Activated CD4-positive, alpha-beta T cell treated with anti-CD3 and anti-CD28 coated beads, Interleukin-2, amount 10 ng/mL, durations not matched to agents 7 days and 5 days (primary cell): ENCODE results near the gene ZFR. TPM values are rescaled to one million over a fixed set of nuclear protein-coding genes. Genes with fewer than 3 reads are reported as not detected.

Experiments
- CTCF ChIA-PET: fragments of 350-600 bp; sonication (Branson Sonifier 250); formaldehyde crosslinking; loops from one replicate; lab custom pipeline; 2021; ENCODE audit warnings: antibody characterized with exemption; lab: Charles Lee
- POLR2A ChIA-PET: fragments of 350-600 bp; sonication (Branson Sonifier 250); formaldehyde crosslinking; loops from one replicate; lab custom pipeline; 2021; ENCODE audit warnings: antibody characterized with exemption; lab: Charles Lee
- DNase-seq: peaks from one replicate; pipeline ENCODE4 v3.0.0-alpha.2; 2020
- H3K27ac Mint-ChIP-seq: one replicate; pipeline ENCODE4 v1.8.0; 2021; ENCODE audit warnings: mild to moderate bottlenecking, moderate library complexity, mixed read lengths
- H3K27me3 Mint-ChIP-seq: one replicate; pipeline ENCODE4 v1.8.0; 2021; ENCODE audit warnings: mixed read lengths
- H3K36me3 Mint-ChIP-seq: one replicate; pipeline ENCODE4 v1.8.0; 2021; ENCODE audit warnings: low read depth, mixed read lengths
- H3K4me1 Mint-ChIP-seq: one replicate; pipeline ENCODE4 v1.8.0; 2021; ENCODE audit warnings: mixed read lengths
- H3K4me3 Mint-ChIP-seq: one replicate; pipeline ENCODE4 v1.8.0; 2021; ENCODE audit warnings: mild to moderate bottlenecking, moderate library complexity, mixed read lengths
- H3K9me3 Mint-ChIP-seq: one replicate; pipeline ENCODE4 v1.8.0; 2021; ENCODE audit warnings: mixed read lengths
- total RNA-seq, 2 experiments: library from RNA; stranded (reverse); gene quantifications; one replicate each; pipeline ENCODE4 v1.2.3, GENCODE V29; 2021

ZFR gene
- total RNA-seq, result 10 to 100 TPM; 46.6 to 52.1 TPM

GRCh38 chr5:32444431-32445286, at the start of gene ZFR:
Gene ZFR, minus strand, starts transcription at chr5:32444740. Its CDS starts 82 bp downstream, at chr5:32444658.
- DNase-seq, result peak; percentile 94
- Mint-ChIP-seq H3K36me3 (peaks cover 21% of the 10 kb centered on the region), H3K4me1 (peaks cover 33% of the 10 kb centered on the region), H3K9me3 (peaks cover 3% of the 10 kb centered on the region), H3K4me3 (peak within 1 kb of the TSS; percentile 91), H3K27ac (peak within 1 kb of the TSS; percentile 96), H3K27me3 (peaks cover 8% of the 10 kb centered on the region)
- ChIA-PET CTCF (interaction anchor here (0.7 to 1.4 kb wide), 3 partner anchors 10 to 114 kb away, joined by 3 to 4 read pairs (median 3); no protein-coding TSS in a partner anchor), POLR2A (no interaction called here)

DNA sequence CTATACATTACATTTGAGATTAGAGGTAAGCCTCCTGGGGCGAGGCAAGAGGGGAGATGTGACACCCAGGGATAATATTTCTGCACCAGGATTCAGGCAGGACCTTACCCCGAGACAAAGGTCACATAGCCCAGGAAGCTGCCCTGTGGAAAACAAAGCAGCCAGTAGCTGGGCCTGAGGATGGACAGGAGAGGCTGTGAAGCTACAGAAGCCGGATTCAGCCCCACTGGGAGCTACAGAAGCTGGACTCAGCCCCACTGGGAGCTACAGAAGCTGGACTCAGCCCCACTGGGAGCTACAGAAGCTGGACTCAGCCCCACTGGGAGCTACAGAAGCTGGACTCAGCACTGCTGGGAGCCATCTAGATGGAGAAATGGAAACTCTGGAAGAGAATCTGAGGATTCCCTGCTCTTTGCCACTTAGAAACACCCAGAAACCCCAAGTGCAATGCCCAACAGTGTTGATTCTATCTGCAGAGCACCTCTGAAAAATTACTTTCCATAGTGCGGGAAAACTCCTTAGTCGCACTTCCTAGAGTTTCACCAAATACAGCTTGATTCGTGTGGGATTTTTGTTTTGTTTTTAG, 46.5 kb upstream of the ZFR start:
- POLR2A ChIA-PET, result no interaction called here
- CTCF ChIA-PET, result interaction anchor here (1.4 to 5.0 kb wide), 4 partner anchors 14 to 130 kb away, joined by 4 to 51 read pairs (median 12); partner anchors contain the start of gene SUB1
- H3K27me3 Mint-ChIP-seq, result no peaks in the 10 kb centered on the region
- H3K9me3 Mint-ChIP-seq, result no peaks in the 10 kb centered on the region
- H3K4me3 Mint-ChIP-seq, result no peak overlapping the region
- no peak overlapping the region for H3K27ac Mint-ChIP-seq
- no peak for DNase-seq
- peaks cover 2% of the 10 kb centered on the region for H3K4me1 Mint-ChIP-seq
- no peaks in the 10 kb centered on the region for H3K36me3 Mint-ChIP-seq

GRCh38 chr5:32489791-32490562, 45.4 kb upstream of the ZFR start:
- CTCF ChIA-PET, result interaction anchor here (0.5 to 5.0 kb wide), 16 partner anchors 8 to 664 kb away, joined by 3 to 51 read pairs (median 4); partner anchors contain the start of gene SUB1
- peak; percentile 78 for DNase-seq
- Mint-ChIP-seq H3K4me1 (peaks cover 2% of the 10 kb centered on the region), H3K27ac (no peak overlapping the region), H3K4me3 (no peak overlapping the region), H3K9me3 (no peaks in the 10 kb centered on the region), H3K27me3 (no peaks in the 10 kb centered on the region), H3K36me3 (no peaks in the 10 kb centered on the region)
- POLR2A ChIA-PET, result interaction anchor here (0.6 to 1.4 kb wide), 2 partner anchors 76 to 100 kb away, joined by 4 to 6 read pairs; no protein-coding TSS in a partner anchor

DNA sequence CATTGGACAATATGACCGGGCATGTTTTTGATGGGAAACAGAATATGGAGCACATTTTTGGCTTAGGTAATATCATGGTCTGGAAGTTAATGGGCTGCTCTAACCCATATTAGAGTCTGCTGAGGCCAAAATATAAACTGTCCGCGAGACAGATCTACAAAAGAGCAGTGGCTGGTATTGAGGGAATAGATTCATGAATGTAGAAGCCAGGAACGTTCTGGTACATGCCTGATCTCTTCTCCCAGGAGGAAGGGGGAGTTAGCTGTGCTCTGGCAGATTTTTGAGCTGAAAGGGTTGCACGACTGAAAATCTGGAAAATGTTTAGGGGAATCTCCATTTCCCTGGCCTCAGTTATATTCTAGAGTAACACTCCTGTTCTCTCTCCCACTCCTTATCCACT, 42.9 kb upstream of the ZFR start:
- peaks cover 2% of the 10 kb centered on the region for H3K4me1 Mint-ChIP-seq
- no peak overlapping the region for H3K27ac Mint-ChIP-seq
- no peaks in the 10 kb centered on the region for H3K36me3 Mint-ChIP-seq
- H3K4me3 Mint-ChIP-seq, result no peak overlapping the region
- POLR2A ChIA-PET, result no interaction called here
- no peaks in the 10 kb centered on the region for H3K9me3 Mint-ChIP-seq
- no peak for DNase-seq
- CTCF ChIA-PET, result interaction anchor here (0.7 to 5.0 kb wide), 3 partner anchors 17 to 103 kb away, joined by 3 to 51 read pairs (median 20); partner anchors contain the start of gene SUB1
- H3K27me3 Mint-ChIP-seq, result no peaks in the 10 kb centered on the region

DNA sequence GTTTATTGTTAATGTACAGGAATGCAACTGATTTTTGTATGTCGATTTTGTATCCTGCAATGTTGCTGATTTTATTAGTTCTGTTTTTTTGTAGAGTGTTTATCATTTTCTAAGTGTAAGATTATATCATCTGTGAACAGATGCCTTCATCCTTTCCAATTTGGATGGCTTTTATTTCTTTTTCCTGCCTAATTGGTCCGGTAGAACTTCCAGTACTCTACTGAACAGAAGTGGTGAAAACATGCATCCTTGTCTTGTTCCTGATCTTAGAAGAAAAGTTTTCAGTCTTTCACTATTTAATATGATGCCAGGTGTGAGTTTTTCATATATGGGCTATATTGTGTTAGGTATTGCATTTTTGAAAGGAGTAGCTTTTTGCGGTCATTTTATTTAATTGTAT, 42.5 kb upstream of the ZFR start:
- Mint-ChIP-seq H3K4me3 (no peak overlapping the region), H3K27ac (no peak overlapping the region), H3K27me3 (no peaks in the 10 kb centered on the region), H3K9me3 (no peaks in the 10 kb centered on the region), H3K4me1 (peaks cover 2% of the 10 kb centered on the region), H3K36me3 (no peaks in the 10 kb centered on the region)
- CTCF ChIA-PET, result interaction anchor here (4.2 kb wide), 1 partner anchor 98 kb away, joined by 20 read pairs; the partner anchor contains the start of gene SUB1
- POLR2A ChIA-PET, result no interaction called here
- no peak for DNase-seq

GRCh38 chr5:32482193-32482592, 37.7 kb upstream of the ZFR start:
- CTCF ChIA-PET, result interaction anchor here (0.9 kb wide), 1 partner anchor 8 kb away, joined by 4 read pairs; no protein-coding TSS in a partner anchor
- Mint-ChIP-seq H3K27me3 (no peaks in the 10 kb centered on the region), H3K27ac (no peak overlapping the region), H3K4me1 (no peaks in the 10 kb centered on the region), H3K4me3 (no peak overlapping the region), H3K9me3 (no peaks in the 10 kb centered on the region), H3K36me3 (no peaks in the 10 kb centered on the region)
- POLR2A ChIA-PET, result no interaction called here
- DNase-seq, result no peak

DNA sequence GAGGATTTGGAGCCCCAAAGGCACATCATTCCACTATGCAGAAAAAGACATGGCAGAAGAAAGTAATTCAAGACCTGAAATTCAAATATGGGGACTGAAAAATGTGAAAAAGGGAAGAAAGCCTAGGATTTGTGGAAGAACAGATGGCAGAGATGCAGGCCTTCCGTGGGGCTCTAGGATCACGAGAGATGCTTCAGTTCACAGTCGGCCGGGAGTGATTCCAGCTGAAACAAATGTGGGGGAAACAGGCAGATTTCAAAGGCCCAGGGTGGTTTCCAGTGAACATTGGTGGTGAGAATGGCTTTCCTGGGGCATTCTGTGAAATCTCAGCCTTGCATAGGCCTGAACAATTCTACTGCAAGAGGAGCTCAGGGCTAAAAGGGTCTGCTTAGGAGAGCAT, 34.6 kb upstream of the ZFR start:
- Mint-ChIP-seq H3K27me3 (no peaks in the 10 kb centered on the region), H3K27ac (no peak overlapping the region), H3K4me1 (no peaks in the 10 kb centered on the region), H3K36me3 (no peaks in the 10 kb centered on the region), H3K4me3 (no peak overlapping the region), H3K9me3 (no peaks in the 10 kb centered on the region)
- POLR2A ChIA-PET, result no interaction called here
- no peak for DNase-seq
- CTCF ChIA-PET, result interaction anchor here (1.6 kb wide), 1 partner anchor 111 kb away, joined by 4 read pairs; no protein-coding TSS in a partner anchor

DNA sequence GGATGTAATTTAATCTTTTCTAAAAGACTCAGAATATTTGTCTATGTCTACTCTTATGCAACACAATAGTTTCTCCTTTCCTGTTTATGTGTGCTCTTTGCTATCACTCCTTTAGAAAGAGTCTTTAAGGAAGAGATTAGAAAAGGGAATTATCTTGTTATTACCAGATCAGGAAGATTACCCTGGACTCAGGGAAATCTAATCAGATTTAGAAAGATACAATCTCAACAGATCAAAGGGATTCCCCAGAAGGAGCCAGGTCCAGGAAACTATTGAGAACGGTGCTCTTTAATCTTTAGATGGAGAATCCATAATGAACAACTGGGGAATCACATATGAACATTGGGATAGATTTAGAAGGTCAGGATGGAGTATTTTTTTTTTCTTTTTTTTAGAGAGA, 32.4 kb upstream of the ZFR start:
- CTCF ChIA-PET, result interaction anchor here (0.7 to 1.4 kb wide), 2 partner anchors 8 to 26 kb away, joined by 4 read pairs; no protein-coding TSS in a partner anchor
- Mint-ChIP-seq H3K4me1 (no peaks in the 10 kb centered on the region), H3K27ac (no peak overlapping the region), H3K9me3 (no peaks in the 10 kb centered on the region), H3K4me3 (no peak overlapping the region), H3K36me3 (no peaks in the 10 kb centered on the region), H3K27me3 (no peaks in the 10 kb centered on the region)
- no peak for DNase-seq
- POLR2A ChIA-PET, result no interaction called here

DNA sequence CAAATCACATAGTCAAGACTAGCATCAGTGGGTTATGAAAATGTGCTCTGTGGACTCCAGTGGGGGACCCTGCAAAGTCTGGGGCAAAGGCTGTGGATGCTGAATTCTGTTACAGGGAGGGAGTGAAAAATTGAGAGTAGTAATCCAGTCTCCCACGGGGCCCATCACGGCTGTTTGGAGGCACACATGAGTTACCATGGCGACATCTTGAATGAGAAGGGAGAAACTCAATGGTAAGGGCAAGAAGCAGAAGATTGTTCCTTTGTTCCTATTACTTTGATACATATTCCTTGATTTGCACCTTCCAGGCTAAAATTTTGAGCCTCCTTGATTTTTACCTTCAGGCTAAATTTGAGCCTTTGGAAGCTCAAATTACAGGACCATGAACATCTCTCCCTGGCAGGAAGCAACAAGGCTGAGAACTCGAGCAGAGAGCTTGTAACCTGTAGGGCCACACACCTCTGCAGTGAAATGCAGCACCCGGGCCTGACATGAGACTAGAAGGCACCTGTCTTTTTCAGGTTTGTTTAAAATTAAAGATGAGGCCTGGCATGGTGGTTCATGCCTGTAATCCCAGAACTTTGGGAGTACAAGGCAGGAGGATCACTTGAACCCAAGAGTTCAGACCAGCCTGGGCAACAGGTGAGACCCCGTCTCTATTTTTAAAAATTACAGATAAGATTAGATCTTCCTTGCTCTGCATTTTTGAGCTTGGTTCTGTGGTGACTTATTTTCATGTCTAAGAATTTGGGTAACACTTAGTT, 31.0 kb upstream of the ZFR start:
- H3K36me3 Mint-ChIP-seq, result no peaks in the 10 kb centered on the region
- H3K9me3 Mint-ChIP-seq, result no peaks in the 10 kb centered on the region
- ChIA-PET POLR2A (no interaction called here), CTCF (interaction anchor here (0.6 to 1.1 kb wide), 5 partner anchors 33 to 174 kb away, joined by 3 to 4 read pairs (median 3); no protein-coding TSS in a partner anchor)
- no peak for DNase-seq
- no peaks in the 10 kb centered on the region for H3K4me1 Mint-ChIP-seq
- H3K27me3 Mint-ChIP-seq, result no peaks in the 10 kb centered on the region
- H3K4me3 Mint-ChIP-seq, result no peak overlapping the region
- no peak overlapping the region for H3K27ac Mint-ChIP-seq

GRCh38 chr5:32474209-32474854, 29.8 kb upstream of the ZFR start:
- Mint-ChIP-seq H3K27ac (no peak overlapping the region), H3K36me3 (no peaks in the 10 kb centered on the region), H3K4me3 (no peak overlapping the region), H3K27me3 (no peaks in the 10 kb centered on the region), H3K4me1 (no peaks in the 10 kb centered on the region), H3K9me3 (no peaks in the 10 kb centered on the region)
- CTCF ChIA-PET, result interaction anchor here (0.7 to 1.2 kb wide), 3 partner anchors 15 to 173 kb away, joined by 3 read pairs; no protein-coding TSS in a partner anchor
- POLR2A ChIA-PET, result no interaction called here
- no peak for DNase-seq

- no peaks in the 10 kb centered on the region for H3K36me3 Mint-ChIP-seq
- H3K27me3 Mint-ChIP-seq, result no peaks in the 10 kb centered on the region
- DNase-seq, result no peak
- H3K9me3 Mint-ChIP-seq, result no peaks in the 10 kb centered on the region
- no peak overlapping the region for H3K4me3 Mint-ChIP-seq
- ChIA-PET POLR2A (no interaction called here), CTCF (no interaction called here)
- H3K27ac Mint-ChIP-seq, result no peak overlapping the region
- H3K4me1 Mint-ChIP-seq, result no peaks in the 10 kb centered on the region
Observed at GRCh38 chr5:32473072-32473471, 28.5 kb upstream of the ZFR start.
